ENCODE data around the gene ZNF407. TPM values are rescaled to one million over a fixed set of nuclear protein-coding genes. Genes with fewer than 3 reads are reported as not detected.

ZNF407 gene
- total and polyA plus RNA-seq, 2 experiments from 2014 or later: 2.1 to 10.4 TPM

DNA sequence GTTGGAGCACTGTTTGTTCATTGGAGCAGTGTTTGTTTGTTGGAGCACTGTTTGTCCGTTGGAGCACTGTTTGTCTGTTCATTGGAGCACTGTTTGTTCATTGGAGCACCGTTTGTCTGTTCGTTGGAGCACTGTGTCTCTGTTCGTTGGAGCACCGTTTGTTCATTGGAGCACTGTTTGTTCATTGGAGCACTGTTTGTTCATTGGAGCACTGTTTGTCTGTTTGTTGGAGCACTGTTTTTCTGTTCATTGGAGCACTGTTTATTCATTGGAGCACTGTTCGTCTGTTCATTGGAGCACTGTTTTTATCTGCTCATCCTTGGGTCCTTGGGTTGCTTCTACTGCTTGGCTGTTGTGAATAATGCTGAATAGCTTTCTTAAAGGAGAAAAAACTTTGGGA lies 74.7 kb downstream of the ZNF407 start (continued):
- TF ChIP-seq, protein P1, sequence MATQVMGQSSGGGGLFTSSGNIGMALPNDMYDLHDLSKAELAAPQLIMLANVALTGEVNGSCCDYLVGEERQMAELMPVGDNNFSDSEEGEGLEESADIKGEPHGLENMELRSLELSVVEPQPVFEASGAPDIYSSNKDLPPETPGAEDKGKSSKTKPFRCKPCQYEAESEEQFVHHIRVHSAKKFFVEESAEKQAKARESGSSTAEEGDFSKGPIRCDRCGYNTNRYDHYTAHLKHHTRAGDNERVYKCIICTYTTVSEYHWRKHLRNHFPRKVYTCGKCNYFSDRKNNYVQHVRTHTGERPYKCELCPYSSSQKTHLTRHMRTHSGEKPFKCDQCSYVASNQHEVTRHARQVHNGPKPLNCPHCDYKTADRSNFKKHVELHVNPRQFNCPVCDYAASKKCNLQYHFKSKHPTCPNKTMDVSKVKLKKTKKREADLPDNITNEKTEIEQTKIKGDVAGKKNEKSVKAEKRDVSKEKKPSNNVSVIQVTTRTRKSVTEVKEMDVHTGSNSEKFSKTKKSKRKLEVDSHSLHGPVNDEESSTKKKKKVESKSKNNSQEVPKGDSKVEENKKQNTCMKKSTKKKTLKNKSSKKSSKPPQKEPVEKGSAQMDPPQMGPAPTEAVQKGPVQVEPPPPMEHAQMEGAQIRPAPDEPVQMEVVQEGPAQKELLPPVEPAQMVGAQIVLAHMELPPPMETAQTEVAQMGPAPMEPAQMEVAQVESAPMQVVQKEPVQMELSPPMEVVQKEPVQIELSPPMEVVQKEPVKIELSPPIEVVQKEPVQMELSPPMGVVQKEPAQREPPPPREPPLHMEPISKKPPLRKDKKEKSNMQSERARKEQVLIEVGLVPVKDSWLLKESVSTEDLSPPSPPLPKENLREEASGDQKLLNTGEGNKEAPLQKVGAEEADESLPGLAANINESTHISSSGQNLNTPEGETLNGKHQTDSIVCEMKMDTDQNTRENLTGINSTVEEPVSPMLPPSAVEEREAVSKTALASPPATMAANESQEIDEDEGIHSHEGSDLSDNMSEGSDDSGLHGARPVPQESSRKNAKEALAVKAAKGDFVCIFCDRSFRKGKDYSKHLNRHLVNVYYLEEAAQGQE (IDR thresholded peaks at IDR 0.05; ENCODE audit: unreplicated experiment): no peak
- TF ChIP-seq EZH2 (IDR thresholded peaks at IDR 0.05; ENCODE audit: low read depth, unreplicated experiment): no peak
- TF ChIP-seq CREB1 (CRISPR knock-in tag; IDR thresholded peaks at IDR 0.05; ENCODE audit: low read depth): no peak
- TF ChIP-seq, protein P2, sequence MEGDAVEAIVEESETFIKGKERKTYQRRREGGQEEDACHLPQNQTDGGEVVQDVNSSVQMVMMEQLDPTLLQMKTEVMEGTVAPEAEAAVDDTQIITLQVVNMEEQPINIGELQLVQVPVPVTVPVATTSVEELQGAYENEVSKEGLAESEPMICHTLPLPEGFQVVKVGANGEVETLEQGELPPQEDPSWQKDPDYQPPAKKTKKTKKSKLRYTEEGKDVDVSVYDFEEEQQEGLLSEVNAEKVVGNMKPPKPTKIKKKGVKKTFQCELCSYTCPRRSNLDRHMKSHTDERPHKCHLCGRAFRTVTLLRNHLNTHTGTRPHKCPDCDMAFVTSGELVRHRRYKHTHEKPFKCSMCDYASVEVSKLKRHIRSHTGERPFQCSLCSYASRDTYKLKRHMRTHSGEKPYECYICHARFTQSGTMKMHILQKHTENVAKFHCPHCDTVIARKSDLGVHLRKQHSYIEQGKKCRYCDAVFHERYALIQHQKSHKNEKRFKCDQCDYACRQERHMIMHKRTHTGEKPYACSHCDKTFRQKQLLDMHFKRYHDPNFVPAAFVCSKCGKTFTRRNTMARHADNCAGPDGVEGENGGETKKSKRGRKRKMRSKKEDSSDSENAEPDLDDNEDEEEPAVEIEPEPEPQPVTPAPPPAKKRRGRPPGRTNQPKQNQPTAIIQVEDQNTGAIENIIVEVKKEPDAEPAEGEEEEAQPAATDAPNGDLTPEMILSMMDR (conservative IDR thresholded peaks at IDR 0.05; ENCODE audit: low read depth in 2 of 2): no peak
- TF ChIP-seq JUNB (IDR thresholded peaks at IDR 0.05; ENCODE audit: unreplicated experiment): no peak
- TF ChIP-seq ZNF114 (CRISPR knock-in tag; IDR thresholded peaks at IDR 0.05): no peak
- no peak for TF ChIP-seq NANOG (IDR thresholded peaks at IDR 0.05; ENCODE audit: borderline replicate concordance)
- TF ChIP-seq STAT1 (IDR thresholded peaks at IDR 0.05; ENCODE audit: unreplicated experiment): no peak

GRCh38 chr18:74674487-74674886 lies 76.8 kb downstream of the ZNF407 start:
- DNase-seq (ENCODE audit: low spot score) (no peak), ATAC-seq (no peak)
- Histone ChIP-seq H2AFZ (no peak overlapping the region), H3K4me3 (no peak overlapping the region), H3K79me2 (replicated peaks; ENCODE audit: insufficient read depth) (no peaks in the 10 kb centered on the region), H3F3A (replicated peaks; ENCODE audit: low read depth) (no peaks in the 10 kb centered on the region), H3K4me2 (no peak overlapping the region), H3K27me3 (ENCODE audit: insufficient read depth) (no peaks in the 10 kb centered on the region), H3K27ac (ENCODE audit: low read depth) (no peak overlapping the region), H3K36me3 (ENCODE audit: insufficient read depth) (no peaks in the 10 kb centered on the region; the same call in 1 of the 2 replicates), H4K20me1 (replicated peaks; ENCODE audit: insufficient read depth) (no peaks in the 10 kb centered on the region), H3K9me2 (ENCODE audit: insufficient read depth) (no peaks in the 10 kb centered on the region), H3K4me1 (ENCODE audit: insufficient read depth) (no peaks in the 10 kb centered on the region)
- TF ChIP-seq, protein P2 (conservative IDR thresholded peaks at IDR 0.05; ENCODE audit: low read depth in 2 of 2): no peak
- TF ChIP-seq EZH2 (IDR thresholded peaks at IDR 0.05; ENCODE audit: low read depth, unreplicated experiment) (no peak), ZNF114 (CRISPR knock-in tag; IDR thresholded peaks at IDR 0.05) (no peak)
- TF ChIP-seq, protein P3, sequence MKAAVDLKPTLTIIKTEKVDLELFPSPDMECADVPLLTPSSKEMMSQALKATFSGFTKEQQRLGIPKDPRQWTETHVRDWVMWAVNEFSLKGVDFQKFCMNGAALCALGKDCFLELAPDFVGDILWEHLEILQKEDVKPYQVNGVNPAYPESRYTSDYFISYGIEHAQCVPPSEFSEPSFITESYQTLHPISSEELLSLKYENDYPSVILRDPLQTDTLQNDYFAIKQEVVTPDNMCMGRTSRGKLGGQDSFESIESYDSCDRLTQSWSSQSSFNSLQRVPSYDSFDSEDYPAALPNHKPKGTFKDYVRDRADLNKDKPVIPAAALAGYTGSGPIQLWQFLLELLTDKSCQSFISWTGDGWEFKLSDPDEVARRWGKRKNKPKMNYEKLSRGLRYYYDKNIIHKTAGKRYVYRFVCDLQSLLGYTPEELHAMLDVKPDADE (IDR thresholded peaks at IDR 0.05): no peak
- Mint-ChIP-seq H3K36me3 (ENCODE audit: low read depth) (peaks cover 19% of the 10 kb centered on the region), H3K27me3 (ENCODE audit: insufficient read depth, low read depth, poor library complexity) (peaks cover 2% of the 10 kb centered on the region), H3K9me3 (peaks cover 21% of the 10 kb centered on the region), H3K4me1 (no peaks in the 10 kb centered on the region), H3K4me3 (no peak overlapping the region), H3K27ac (no peak overlapping the region)
